ENCODE data around the gene PTPN21.

- TF ChIP-seq CTCF (IDR thresholded peaks at IDR 0.05; ENCODE audit: low read depth, low read length, missing input control) = no peak
- no peak for TF ChIP-seq GABPA (IDR thresholded peaks at IDR 0.05 in 1 of 2, conservative IDR thresholded peaks at IDR 0.05 in 1 of 2)
- no peak for TF ChIP-seq JUND (IDR thresholded peaks at IDR 0.05)
- no peak for TF ChIP-seq RAD21 (IDR thresholded peaks at IDR 0.05)
- TF ChIP-seq SP1 (IDR thresholded peaks at IDR 0.05) = no peak
- TF ChIP-seq REST (IDR thresholded peaks at IDR 0.05) = no peak
- no peak for TF ChIP-seq EGR1 (IDR thresholded peaks at IDR 0.05; ENCODE audit: low read depth in 2 of 2)
- no peak for TF ChIP-seq TAF1 (conservative IDR thresholded peaks at IDR 0.05)
- no peak for TF ChIP-seq RXRA (IDR thresholded peaks at IDR 0.05)
- TF ChIP-seq, protein P1, sequence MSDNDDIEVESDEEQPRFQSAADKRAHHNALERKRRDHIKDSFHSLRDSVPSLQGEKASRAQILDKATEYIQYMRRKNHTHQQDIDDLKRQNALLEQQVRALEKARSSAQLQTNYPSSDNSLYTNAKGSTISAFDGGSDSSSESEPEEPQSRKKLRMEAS (IDR thresholded peaks at IDR 0.05) = no peak
Observed at GRCh38 chr14:88590173-88590572, 35.4 kb upstream of the PTPN21 start.
